PFSK-1 (cell line): ENCODE data around the gene PEX10.

ENCODE experiments used
- FOXP2 ChIP-seq: optimal IDR thresholded peaks from 2 replicates; pipeline ENCODE3; 2011; ENCODE audit warnings: borderline replicate concordance, control low read depth, inconsistent platforms; ENCODE audit not compliant: insufficient read depth; ENCODE audit errors: extremely low read length, extremely low read depth
- POLR2AphosphoS5 ChIP-seq: IDR thresholded peaks from 2 replicates; pipeline ENCODE4 v1.6.1; 2012; ENCODE audit warnings: low read depth, mild to moderate bottlenecking, control low read depth, low read length, moderate library complexity
- REST ChIP-seq, 2 experiments: IDR thresholded peaks; 2 replicates each; pipeline versions ENCODE4 v1.6.1 to v1.8.0; 2011 to 2012; ENCODE audit warnings: low read depth in 2 of 2, low read length in 2 of 2, control low read depth in 1 of 2, inconsistent platforms in 1 of 2, mild to moderate bottlenecking in 1 of 2, moderate library complexity in 1 of 2; ENCODE audit not compliant: insufficient read depth in 1 of 2
- SIN3A ChIP-seq: IDR thresholded peaks from 2 replicates; pipeline ENCODE4 v1.6.1; 2012; ENCODE audit warnings: mild to moderate bottlenecking, low read length, moderate library complexity, borderline replicate concordance; ENCODE audit not compliant: insufficient read depth
- TAF1 ChIP-seq: IDR thresholded peaks from 2 replicates; pipeline ENCODE4 v1.6.1; 2012; ENCODE audit warnings: low read length, control low read depth, borderline replicate concordance; ENCODE audit not compliant: insufficient read depth

The PEX10 gene

GRCh38 chr1:2429780-2430591 lies 17.6 kb upstream of the PEX10 start:
- TF ChIP-seq TAF1 (no peak), POLR2AphosphoS5 (no peak), REST (IDR thresholded peaks at IDR 0.05; ENCODE audit: insufficient read depth in 1 of 2, low read depth in 2 of 2, low read length in 2 of 2) (no peak), FOXP2 (no peak), SIN3A (no peak)

- TF ChIP-seq REST (IDR thresholded peaks at IDR 0.05; ENCODE audit: insufficient read depth in 1 of 2, low read depth in 2 of 2, low read length in 2 of 2) (no peak), POLR2AphosphoS5 (no peak), FOXP2 (no peak), TAF1 (no peak), SIN3A (no peak)
Observed at GRCh38 chr1:2428490-2428889, 16.1 kb upstream of the PEX10 start.

- TF ChIP-seq TAF1 (no peak), SIN3A (no peak), REST (IDR thresholded peaks at IDR 0.05; ENCODE audit: insufficient read depth in 1 of 2, low read depth in 2 of 2, low read length in 2 of 2) (no peak), POLR2AphosphoS5 (no peak), FOXP2 (no peak)
Observed at GRCh38 chr1:2427976-2428375, 15.6 kb upstream of the PEX10 start.

- TF ChIP-seq TAF1 = no peak
- no peak for TF ChIP-seq FOXP2
- no peak for TF ChIP-seq SIN3A
Observed at GRCh38 chr1:2427051-2427450, 14.7 kb upstream of the PEX10 start.

GRCh38 chr1:2426540-2426939 lies 14.2 kb upstream of the PEX10 start:
- no peak for TF ChIP-seq REST (IDR thresholded peaks at IDR 0.05; ENCODE audit: insufficient read depth in 1 of 2, low read depth in 2 of 2, low read length in 2 of 2)
- no peak for TF ChIP-seq TAF1
- TF ChIP-seq SIN3A = no peak
